ENCODE measurements around the gene GPRIN3. TPM values are rescaled to one million over a fixed set of nuclear protein-coding genes. Genes with fewer than 3 reads are reported as not detected.
"Not testable (repeated sequence)": the region's sequence is repeated elsewhere in the genome, so short reads cannot be mapped to it uniquely, and the experiment has no call there.

GPRIN3 gene
- total and polyA plus RNA-seq, 3 experiments from 2014 or later, result 15.6 to 16.5 (median 16.2) TPM

- H3K27me3 Mint-ChIP-seq; H3K9me3 Mint-ChIP-seq; H3K27me3 ChIP-seq (ENCODE audit: insufficient read depth, low read length, poor library complexity, severe bottlenecking); H3K27ac ChIP-seq (ENCODE audit: low read depth, low read length); H3K4me3 ChIP-seq (ENCODE audit: low read length); DNase-seq; H3K9me3 ChIP-seq (ENCODE audit: low read length); H3K36me3 ChIP-seq (ENCODE audit: insufficient read depth, low read length): not testable (repeated sequence)
- CTCF ChIA-PET, result interaction anchor here (1.8 to 4.2 kb wide), 3 partner anchors 10 to 53 kb away, joined by 4 to 23 read pairs (median 19); no protein-coding TSS in a partner anchor
- peaks cover 35 to 51% (median 45%) of the 10 kb centered on the region in 3 donors for H3K4me1 Mint-ChIP-seq
- peak overlapping the region in 5 of 7 donors; percentile 39 to 98 (median 96) for H3K4me3 Mint-ChIP-seq
- peak overlapping the region in 7 of 8 donors; percentile 12 to 82 (median 32) for H3K27ac Mint-ChIP-seq
- H3K4me1 ChIP-seq (ENCODE audit: insufficient read depth, low read length), result peaks cover 23% of the 10 kb centered on the region
- peaks cover 2 to 13% (median 5%) of the 10 kb centered on the region in 3 donors for H3K36me3 Mint-ChIP-seq
- POLR2A ChIA-PET, result interaction anchor here (2.5 kb wide), 1 partner anchor 15 kb away, joined by 12 read pairs; no protein-coding TSS in a partner anchor
Measured at GRCh38 chr4:89309154-89309553, 1.6 kb upstream of the GPRIN3 start.

GRCh38 chr4:89308161-89308500 is 531 bp upstream of the GPRIN3 start:
- peaks cover 2 to 13% (median 5%) of the 10 kb centered on the region in 3 donors for H3K36me3 Mint-ChIP-seq
- no peak for DNase-seq
- peak overlapping the region in 7 of 8 donors; percentile 88 to 98 (median 96) for H3K27ac Mint-ChIP-seq
- peaks cover 43 to 62% (median 55%) of the 10 kb centered on the region in 3 donors for H3K4me1 Mint-ChIP-seq
- Histone ChIP-seq H3K27ac (ENCODE audit: low read depth, low read length) (peak overlapping the region; percentile 80), H3K36me3 (ENCODE audit: insufficient read depth, low read length) (no peaks in the 10 kb centered on the region), H3K4me1 (ENCODE audit: insufficient read depth, low read length) (peaks cover 30% of the 10 kb centered on the region), H3K4me3 (ENCODE audit: low read length) (peak overlapping the region; percentile 84), H3K27me3 (ENCODE audit: insufficient read depth, low read length, poor library complexity, severe bottlenecking) (no peaks in the 10 kb centered on the region), H3K9me3 (ENCODE audit: low read length) (no peaks in the 10 kb centered on the region)
- H3K27me3 Mint-ChIP-seq, result no peaks in the 10 kb centered on the region
- ChIA-PET CTCF (interaction anchor here (1.0 to 4.2 kb wide), 11 partner anchors 9 to 127 kb away, joined by 3 to 23 read pairs (median 4); no protein-coding TSS in a partner anchor), POLR2A (interaction anchor here (0.6 to 2.5 kb wide), 11 partner anchors 9 to 57 kb away, joined by 3 to 12 read pairs (median 3); no protein-coding TSS in a partner anchor)
- peak overlapping the region; percentile 89 to 98 (median 96) for H3K4me3 Mint-ChIP-seq
- no peaks in the 10 kb centered on the region for H3K9me3 Mint-ChIP-seq

- no peak for DNase-seq
- peak overlapping the region; percentile 88 to 100 (median 97) for H3K27ac Mint-ChIP-seq
- no peaks in the 10 kb centered on the region for H3K27me3 Mint-ChIP-seq
- Histone ChIP-seq H3K4me1 (ENCODE audit: insufficient read depth, low read length) (peaks cover 40% of the 10 kb centered on the region), H3K9me3 (ENCODE audit: low read length) (no peaks in the 10 kb centered on the region), H3K27ac (ENCODE audit: low read depth, low read length) (peak overlapping the region; percentile 80), H3K36me3 (ENCODE audit: insufficient read depth, low read length) (no peaks in the 10 kb centered on the region), H3K4me3 (ENCODE audit: low read length) (peak overlapping the region; percentile 84), H3K27me3 (ENCODE audit: insufficient read depth, low read length, poor library complexity, severe bottlenecking) (no peaks in the 10 kb centered on the region)
- ChIA-PET POLR2A (interaction anchor here (1.0 to 2.5 kb wide), 6 partner anchors 9 to 50 kb away, joined by 3 to 12 read pairs (median 5); no protein-coding TSS in a partner anchor), CTCF (interaction anchor here (1.0 to 3.6 kb wide), 6 partner anchors 10 to 128 kb away, joined by 3 to 23 read pairs (median 6); no protein-coding TSS in a partner anchor)
- H3K4me3 Mint-ChIP-seq, result peak overlapping the region; percentile 89 to 98 (median 96)
- H3K4me1 Mint-ChIP-seq, result peaks cover 52 to 72% (median 65%) of the 10 kb centered on the region in 3 donors
- H3K36me3 Mint-ChIP-seq, result peaks cover 2 to 13% (median 5%) of the 10 kb centered on the region in 3 donors
- no peaks in the 10 kb centered on the region for H3K9me3 Mint-ChIP-seq
Measured at GRCh38 chr4:89307178-89307445, 488 bp downstream of the GPRIN3 start.

GRCh38 chr4:89306486-89307177 is 968 bp downstream of the GPRIN3 start:
- H3K4me1 ChIP-seq (ENCODE audit: insufficient read depth, low read length), result peaks cover 45% of the 10 kb centered on the region
- CTCF ChIA-PET, result interaction anchor here (2.1 to 2.5 kb wide), 2 partner anchors 51 to 53 kb away, joined by 7 to 9 read pairs; no protein-coding TSS in a partner anchor
- no peaks in the 10 kb centered on the region for H3K9me3 Mint-ChIP-seq
- POLR2A ChIA-PET, result interaction anchor here (1.0 to 1.3 kb wide), 2 partner anchors 10 to 13 kb away, joined by 3 to 5 read pairs; no protein-coding TSS in a partner anchor
- peaks cover 56 to 74% (median 70%) of the 10 kb centered on the region in 3 donors for H3K4me1 Mint-ChIP-seq
- no peaks in the 10 kb centered on the region for H3K27me3 ChIP-seq (ENCODE audit: insufficient read depth, low read length, poor library complexity, severe bottlenecking)
- DNase-seq, result peak in 1 of 5 donors; percentile 44
- H3K27ac Mint-ChIP-seq, result peak overlapping the region; percentile 88 to 100 (median 97)
- peak overlapping the region; percentile 84 for H3K4me3 ChIP-seq (ENCODE audit: low read length)
- H3K27ac ChIP-seq (ENCODE audit: low read depth, low read length), result peak overlapping the region; percentile 80
- H3K9me3 ChIP-seq (ENCODE audit: low read length), result no peaks in the 10 kb centered on the region
- peaks cover 2 to 13% (median 5%) of the 10 kb centered on the region in 3 donors for H3K36me3 Mint-ChIP-seq
- peak overlapping the region; percentile 89 to 98 (median 96) for H3K4me3 Mint-ChIP-seq
- H3K27me3 Mint-ChIP-seq, result no peaks in the 10 kb centered on the region
- no peaks in the 10 kb centered on the region for H3K36me3 ChIP-seq (ENCODE audit: insufficient read depth, low read length)

- H3K4me1 Mint-ChIP-seq, result peaks cover 64 to 79% (median 77%) of the 10 kb centered on the region in 3 donors
- ChIA-PET POLR2A (interaction anchor here (0.9 to 1.3 kb wide), 3 partner anchors 10 to 17 kb away, joined by 3 to 5 read pairs (median 3); no protein-coding TSS in a partner anchor), CTCF (interaction anchor here (0.7 to 2.5 kb wide), 7 partner anchors 9 to 129 kb away, joined by 3 to 9 read pairs (median 4); no protein-coding TSS in a partner anchor)
- no peaks in the 10 kb centered on the region for H3K36me3 ChIP-seq (ENCODE audit: insufficient read depth, low read length)
- no peaks in the 10 kb centered on the region for H3K27me3 ChIP-seq (ENCODE audit: insufficient read depth, low read length, poor library complexity, severe bottlenecking)
- H3K4me3 ChIP-seq (ENCODE audit: low read length), result peak overlapping the region; percentile 84
- H3K9me3 Mint-ChIP-seq, result no peaks in the 10 kb centered on the region
- peaks cover 52% of the 10 kb centered on the region for H3K4me1 ChIP-seq (ENCODE audit: insufficient read depth, low read length)
- H3K36me3 Mint-ChIP-seq, result peaks cover 2 to 13% (median 5%) of the 10 kb centered on the region in 3 donors
- no peaks in the 10 kb centered on the region for H3K9me3 ChIP-seq (ENCODE audit: low read length)
- H3K27me3 Mint-ChIP-seq, result no peaks in the 10 kb centered on the region
- peak overlapping the region; percentile 88 to 100 (median 97) for H3K27ac Mint-ChIP-seq
- no peak for DNase-seq
- peak overlapping the region; percentile 80 for H3K27ac ChIP-seq (ENCODE audit: low read depth, low read length)
- peak overlapping the region; percentile 89 to 98 (median 96) for H3K4me3 Mint-ChIP-seq
Measured at GRCh38 chr4:89305712-89306437, 1.7 kb downstream of the GPRIN3 start.

GRCh38 chr4:89305028-89305427 is 2.6 kb downstream of the GPRIN3 start:
- Histone ChIP-seq H3K27me3 (ENCODE audit: insufficient read depth, low read length, poor library complexity, severe bottlenecking) (no peaks in the 10 kb centered on the region), H3K4me1 (ENCODE audit: insufficient read depth, low read length) (peaks cover 61% of the 10 kb centered on the region), H3K36me3 (ENCODE audit: insufficient read depth, low read length) (no peaks in the 10 kb centered on the region), H3K9me3 (ENCODE audit: low read length) (no peaks in the 10 kb centered on the region), H3K27ac (ENCODE audit: low read depth, low read length) (no peak overlapping the region), H3K4me3 (ENCODE audit: low read length) (peak overlapping the region; percentile 84)
- DNase-seq, result no peak
- Mint-ChIP-seq H3K27ac (peak overlapping the region; percentile 79 to 100 (median 97)), H3K27me3 (no peaks in the 10 kb centered on the region), H3K4me3 (peak overlapping the region; percentile 89 to 98 (median 96)), H3K9me3 (no peaks in the 10 kb centered on the region), H3K36me3 (peaks cover 2 to 13% (median 5%) of the 10 kb centered on the region in 3 donors), H3K4me1 (peaks cover 64 to 80% (median 78%) of the 10 kb centered on the region in 3 donors)
- ChIA-PET POLR2A (interaction anchor here (0.9 kb wide), 1 partner anchor 16 kb away, joined by 3 read pairs; no protein-coding TSS in a partner anchor), CTCF (interaction anchor here (0.7 to 2.5 kb wide), 7 partner anchors 8 to 130 kb away, joined by 3 to 9 read pairs (median 4); no protein-coding TSS in a partner anchor)

GRCh38 chr4:89303814-89304388 is 3.7 kb downstream of the GPRIN3 start:
- Histone ChIP-seq H3K4me1 (ENCODE audit: insufficient read depth, low read length) (peaks cover 70% of the 10 kb centered on the region), H3K27ac (ENCODE audit: low read depth, low read length) (no peak overlapping the region), H3K9me3 (ENCODE audit: low read length) (no peaks in the 10 kb centered on the region), H3K4me3 (ENCODE audit: low read length) (peak overlapping the region; percentile 14), H3K27me3 (ENCODE audit: insufficient read depth, low read length, poor library complexity, severe bottlenecking) (no peaks in the 10 kb centered on the region), H3K36me3 (ENCODE audit: insufficient read depth, low read length) (no peaks in the 10 kb centered on the region)
- POLR2A ChIA-PET, result no interaction called here
- peak overlapping the region; percentile 80 to 100 (median 96) for H3K27ac Mint-ChIP-seq
- peaks cover 66 to 83% (median 79%) of the 10 kb centered on the region in 3 donors for H3K4me1 Mint-ChIP-seq
- CTCF ChIA-PET, result interaction anchor here (1.6 to 2.5 kb wide), 2 partner anchors 20 to 50 kb away, joined by 3 to 9 read pairs; no protein-coding TSS in a partner anchor
- no peak for DNase-seq
- no peaks in the 10 kb centered on the region for H3K27me3 Mint-ChIP-seq
- H3K36me3 Mint-ChIP-seq, result peaks cover 2 to 15% (median 5%) of the 10 kb centered on the region in 3 donors
- no peaks in the 10 kb centered on the region for H3K9me3 Mint-ChIP-seq
- peak overlapping the region; percentile 64 to 98 (median 96) for H3K4me3 Mint-ChIP-seq

Measured in CD8-positive, alpha-beta memory T cell (primary cell).